ENCODE measurements around the gene PPHLN1. TPM values are rescaled to one million over a fixed set of nuclear protein-coding genes. Genes with fewer than 3 reads are reported as not detected.

PPHLN1 gene
- total RNA-seq, 4 donors from 2014 or later: 39.5 to 45.5 (median 41.7) TPM

DNA sequence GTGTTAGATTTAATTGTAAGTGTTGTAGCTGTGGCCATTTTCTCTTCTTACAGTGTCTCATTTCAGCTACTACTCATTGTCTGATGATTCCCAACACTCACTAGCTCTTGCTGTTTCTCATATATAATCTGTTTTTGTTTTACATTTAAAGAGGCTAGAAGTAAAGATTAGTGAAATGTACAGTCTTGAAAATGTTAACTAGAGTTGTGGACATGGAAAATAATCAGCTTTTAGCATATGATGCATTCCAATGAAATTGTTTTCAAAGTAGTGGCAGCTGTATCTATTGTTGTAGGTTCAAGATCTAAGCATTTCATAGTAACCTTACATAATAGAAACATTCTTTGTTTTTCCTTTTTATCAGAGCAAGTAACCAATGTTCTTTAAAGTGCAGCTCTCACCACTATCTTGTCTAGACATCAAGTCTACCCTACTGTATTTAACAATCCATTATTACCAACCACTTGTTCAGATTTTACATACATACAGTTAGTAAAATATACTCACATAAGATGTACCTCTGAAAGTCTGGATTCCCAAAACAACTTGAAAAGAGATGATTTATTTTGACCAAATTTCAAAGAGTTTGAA is 76.9 kb downstream of the PPHLN1 start:
- H3K4me3 ChIP-seq (ENCODE audit: low read depth, poor library complexity, severe bottlenecking): no peak overlapping the region
- TF ChIP-seq, protein P1, sequence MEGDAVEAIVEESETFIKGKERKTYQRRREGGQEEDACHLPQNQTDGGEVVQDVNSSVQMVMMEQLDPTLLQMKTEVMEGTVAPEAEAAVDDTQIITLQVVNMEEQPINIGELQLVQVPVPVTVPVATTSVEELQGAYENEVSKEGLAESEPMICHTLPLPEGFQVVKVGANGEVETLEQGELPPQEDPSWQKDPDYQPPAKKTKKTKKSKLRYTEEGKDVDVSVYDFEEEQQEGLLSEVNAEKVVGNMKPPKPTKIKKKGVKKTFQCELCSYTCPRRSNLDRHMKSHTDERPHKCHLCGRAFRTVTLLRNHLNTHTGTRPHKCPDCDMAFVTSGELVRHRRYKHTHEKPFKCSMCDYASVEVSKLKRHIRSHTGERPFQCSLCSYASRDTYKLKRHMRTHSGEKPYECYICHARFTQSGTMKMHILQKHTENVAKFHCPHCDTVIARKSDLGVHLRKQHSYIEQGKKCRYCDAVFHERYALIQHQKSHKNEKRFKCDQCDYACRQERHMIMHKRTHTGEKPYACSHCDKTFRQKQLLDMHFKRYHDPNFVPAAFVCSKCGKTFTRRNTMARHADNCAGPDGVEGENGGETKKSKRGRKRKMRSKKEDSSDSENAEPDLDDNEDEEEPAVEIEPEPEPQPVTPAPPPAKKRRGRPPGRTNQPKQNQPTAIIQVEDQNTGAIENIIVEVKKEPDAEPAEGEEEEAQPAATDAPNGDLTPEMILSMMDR (IDR thresholded peaks at IDR 0.05): no peak
- no peak for TF ChIP-seq POLR2A (IDR thresholded peaks at IDR 0.05)

DNA sequence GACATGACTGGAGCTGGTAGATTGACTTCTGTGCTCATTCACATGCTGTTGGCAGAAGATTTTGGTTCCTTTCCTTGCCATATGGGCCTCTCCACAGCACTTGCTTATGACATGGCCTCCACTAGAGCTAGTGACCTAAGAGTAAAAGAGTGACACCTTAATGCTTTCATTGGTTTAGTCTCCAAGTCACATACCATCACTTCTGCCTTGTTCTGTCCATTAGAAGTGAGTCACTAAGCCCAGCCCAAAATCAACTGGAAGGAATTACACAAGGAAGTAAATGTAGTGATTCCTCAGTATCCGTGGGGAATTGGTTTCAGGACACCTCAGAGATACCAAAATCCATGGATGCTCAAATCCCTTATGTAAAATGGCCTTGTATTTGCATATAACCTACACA is 81.3 kb downstream of the PPHLN1 start:
- intact Hi-C loops (cut with DNase I; ENCODE audit: low total_unique reads): no loop called here
- 92 to 96% methylated on average over 1 of the region's 1 CpG for WGBS, 2 donors
- no peak for TF ChIP-seq POLR2A (IDR thresholded peaks at IDR 0.05)
- TF ChIP-seq, protein P1 (IDR thresholded peaks at IDR 0.05): no peak
- no peak for DNase-seq (ENCODE audit: low spot score in 2 of 2)
- no peak overlapping the region for H3K4me3 ChIP-seq (ENCODE audit: low read depth, poor library complexity, severe bottlenecking)

More for the DNA sequence above, 76.9 kb downstream of the PPHLN1 start:
- intact Hi-C loops (cut with DNase I; ENCODE audit: low total_unique reads): no loop called here
- no peak for DNase-seq (ENCODE audit: low spot score in 2 of 2)

DNA sequence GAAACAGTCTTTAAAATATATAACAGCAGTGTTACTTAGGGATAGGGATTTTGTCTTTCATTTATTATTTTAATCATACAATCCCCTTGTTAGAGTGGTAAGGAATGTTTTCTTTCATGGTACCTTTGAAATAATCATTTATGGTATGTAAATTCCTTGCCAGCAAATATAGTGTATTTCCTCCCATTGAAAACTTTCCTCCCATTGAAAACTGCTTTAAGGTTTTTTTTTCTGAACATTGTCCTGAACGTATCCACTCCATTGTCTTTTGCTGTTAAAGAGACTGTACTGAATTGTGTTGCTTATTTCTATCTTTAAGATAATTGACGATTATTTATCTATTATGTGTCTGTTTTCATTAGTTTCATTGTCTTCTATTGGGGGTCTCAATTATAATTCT is 83.5 kb downstream of the PPHLN1 start:
- 71 to 82% methylated on average over 2 of the region's 2 CpGs for WGBS, 2 donors
- TF ChIP-seq, protein P1 (IDR thresholded peaks at IDR 0.05): no peak
- TF ChIP-seq POLR2A (IDR thresholded peaks at IDR 0.05): no peak
- no peak for DNase-seq (ENCODE audit: low spot score in 2 of 2)
- intact Hi-C loops (cut with DNase I; ENCODE audit: low total_unique reads): no loop called here
- no peak overlapping the region for H3K4me3 ChIP-seq (ENCODE audit: low read depth, poor library complexity, severe bottlenecking)

DNA sequence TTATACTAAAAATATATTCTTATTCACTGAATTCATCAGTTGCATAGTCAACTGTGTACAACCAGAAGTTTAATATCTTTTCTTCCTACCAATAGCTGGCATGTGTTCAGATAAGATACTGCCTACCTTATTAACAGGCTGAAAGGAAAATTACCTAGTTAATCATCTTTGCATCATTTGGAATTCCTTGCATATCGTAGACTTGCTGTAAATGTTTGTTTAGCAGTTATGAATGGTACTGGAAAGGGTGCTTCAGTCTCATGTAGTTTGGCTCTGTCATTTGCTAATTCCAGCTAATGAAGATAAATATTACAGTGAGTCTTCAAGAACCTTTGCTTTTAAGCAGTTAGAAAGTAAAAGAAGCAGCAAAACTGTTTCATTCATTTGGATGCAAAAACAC is 84.4 kb downstream of the PPHLN1 start:
- WGBS, 2 donors: 61 to 65% methylated on average over 1 of the region's 1 CpG
- no peak for DNase-seq (ENCODE audit: low spot score in 2 of 2)
- TF ChIP-seq POLR2A (IDR thresholded peaks at IDR 0.05): no peak
- TF ChIP-seq, protein P1 (IDR thresholded peaks at IDR 0.05): no peak
- intact Hi-C loops (cut with DNase I; ENCODE audit: low total_unique reads): no loop called here
- no peak overlapping the region for H3K4me3 ChIP-seq (ENCODE audit: low read depth, poor library complexity, severe bottlenecking)

DNA sequence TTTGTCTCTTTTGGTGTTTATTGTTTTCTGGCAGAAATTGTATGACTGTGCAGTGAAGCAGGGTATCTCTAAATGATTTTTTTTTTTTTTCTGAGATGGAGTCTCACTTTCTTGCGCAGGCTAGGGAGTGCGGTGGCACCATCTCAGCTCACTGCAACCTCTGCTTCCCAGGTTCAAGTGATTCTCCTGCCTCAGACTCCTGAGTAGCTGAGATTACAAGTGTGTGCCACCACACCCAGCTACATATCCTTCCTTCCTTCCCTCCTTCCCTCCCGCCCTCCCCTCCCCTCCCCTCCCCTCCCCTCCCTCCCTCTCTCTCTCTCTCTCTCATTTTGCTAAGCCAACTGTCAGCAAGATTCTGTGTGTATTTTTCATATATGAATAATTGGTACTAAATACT is 94.4 kb downstream of the PPHLN1 start:
- TF ChIP-seq POLR2A (IDR thresholded peaks at IDR 0.05): no peak
- TF ChIP-seq, protein P1 (IDR thresholded peaks at IDR 0.05): no peak
- 61 to 100% methylated on average over 2 to 3 of the region's 3 CpGs for WGBS, 2 donors
- DNase-seq (ENCODE audit: low spot score in 2 of 2): no peak
- H3K4me3 ChIP-seq (ENCODE audit: low read depth, poor library complexity, severe bottlenecking): no peak overlapping the region
- intact Hi-C loops (cut with DNase I; ENCODE audit: low total_unique reads): no loop called here

Data from lower leg skin (tissue), 4 donors.